GM12878 (cell line): ENCODE data around the gene EXOC7. TPM values are rescaled to one million over a fixed set of nuclear protein-coding genes. Genes with fewer than 3 reads are reported as not detected.
A peak's percentile ranks its signal among the peaks of the same experiment; 100 is the strongest.

Experiments used
- ATAC-seq: fragments of 200-7000 bp; cut with Tn5 transposase; 3 replicates; pipeline ENCODE4 v1.9.1; 2020; ENCODE audit warnings: mild to moderate bottlenecking, moderate library complexity
- BruUV-seq: library from RNA; stranded (reverse); fragments of 400-500 nt; replicated peaks from 2 replicates; lab custom pipeline; 2021; lab: Mats Ljungman, UMichigan
- CTCF ChIA-PET: fragments of 300-600 bp; sonication (Branson Sonifier 250); formaldehyde crosslinking; extraction: SDS; loops from one replicate; lab custom pipeline; 2021; ENCODE audit warnings: inconsistent platforms; lab: Yijun Ruan, JAX
- POLR2A ChIA-PET: fragments of 350-600 bp; formaldehyde crosslinking; extraction: SDS; loops from one replicate; lab custom pipeline; 2021; ENCODE audit warnings: inconsistent platforms; lab: Charles Lee
- RAD21 ChIA-PET: fragments of 300-600 bp; sonication (Branson Sonifier 250); formaldehyde crosslinking; loops from one replicate; lab custom pipeline; 2023; ENCODE audit warnings: antibody characterized with exemption; ENCODE audit not compliant: unreplicated experiment; lab: Charles Lee
- SMC1A ChIA-PET: fragments of 300-600 bp; sonication (Branson Sonifier 250); formaldehyde crosslinking; loops from one replicate; lab custom pipeline; 2023; ENCODE audit not compliant: unreplicated experiment, uncharacterized antibody; lab: Charles Lee
- DNase-seq: peaks from one replicate; pipeline ENCODE4 v3.0.0-alpha.2; 2011; ENCODE audit warnings: low read depth, low spot score
- FAIRE-seq: peaks from 3 replicates; lab custom pipeline; 2011; peaks lifted over from hg19 to GRCh38; lab: Jason Lieb, UNC
- H2AFZ ChIP-seq: 2 replicates; pipeline ENCODE4 v1.6.0; 2011; ENCODE audit warnings: low read depth, low read length, control low read depth; ENCODE audit not compliant: control insufficient read depth
- H3K27ac ChIP-seq: 2 replicates; pipeline ENCODE4 v1.5.1; 2011; ENCODE audit warnings: control low read depth; ENCODE audit not compliant: control insufficient read depth, insufficient read depth
- H3K27me3 ChIP-seq, 2 experiments: replicated peaks in 1 of 2; 2 replicates each; pipeline versions ENCODE4 v1.6.0 to v1.6.1; 2011; ENCODE audit warnings: low read length in 1 of 2; ENCODE audit not compliant: control insufficient read depth in 2 of 2, insufficient read depth in 2 of 2
- H3K36me3 ChIP-seq, 2 experiments: 2 replicates each; pipeline ENCODE4 v1.5.1; 2011; ENCODE audit warnings: low read length in 1 of 2; ENCODE audit not compliant: control insufficient read depth in 2 of 2, insufficient read depth in 2 of 2
- H3K4me1 ChIP-seq: 2 replicates; pipeline ENCODE4 v1.6.1; 2011; ENCODE audit warnings: mild to moderate bottlenecking, low read length, moderate library complexity, mixed read lengths; ENCODE audit not compliant: control insufficient read depth, insufficient read depth
- H3K4me2 ChIP-seq: 2 replicates; pipeline ENCODE4 v1.6.0; 2011; ENCODE audit warnings: control low read depth; ENCODE audit not compliant: control insufficient read depth, insufficient read depth
- H3K4me3 ChIP-seq: fragments of 200-600 bp; sonication (generic); 2 replicates; pipeline ENCODE4 v1.5.1; 2016
- H3K79me2 ChIP-seq: 2 replicates; pipeline ENCODE4 v1.6.0; 2011; ENCODE audit warnings: low read length; ENCODE audit not compliant: control insufficient read depth, insufficient read depth
- H3K9ac ChIP-seq: 2 replicates; pipeline ENCODE4 v1.8.0; 2011; ENCODE audit warnings: low read length, control low read depth, mixed read lengths; ENCODE audit not compliant: control insufficient read depth, insufficient read depth
- H3K9me3 ChIP-seq: replicated peaks from 3 replicates; pipeline ENCODE4 v1.5.1; 2011; ENCODE audit warnings: mild to moderate bottlenecking, low read length; ENCODE audit not compliant: control insufficient read depth, insufficient read depth
- H4K20me1 ChIP-seq: 2 replicates; pipeline ENCODE4 v1.6.0; 2011; ENCODE audit not compliant: control insufficient read depth, insufficient read depth
- BMI1 ChIP-seq: fragments of 450-650 bp; IDR thresholded peaks from 2 replicates; pipeline ENCODE4 v1.6.1; 2016; ENCODE audit warnings: mild to moderate bottlenecking, moderate library complexity, borderline replicate concordance
- CBFB ChIP-seq: IDR thresholded peaks from 2 replicates; pipeline ENCODE4 v1.6.1; 2016; ENCODE audit warnings: antibody characterized with exemption, low read depth
- FOS ChIP-seq: IDR thresholded peaks from 3 replicates; pipeline ENCODE4 v1.6.1; 2011; ENCODE audit warnings: borderline replicate concordance; ENCODE audit not compliant: insufficient read length; ENCODE audit errors: extremely low read depth
- GATAD2B ChIP-seq: fragments of 450-650 bp; conservative IDR thresholded peaks from 2 replicates; pipeline ENCODE4 v1.6.1; 2017; ENCODE audit warnings: low read depth, mild to moderate bottlenecking, moderate library complexity
- HCFC1 ChIP-seq: fragments of 150-350 bp; IDR thresholded peaks from 2 replicates; pipeline ENCODE4 v1.6.1; 2014; ENCODE audit warnings: low read length
- IKZF1 ChIP-seq: fragments of 450-650 bp; conservative IDR thresholded peaks from 2 replicates; pipeline ENCODE4 v1.6.1; 2017; ENCODE audit warnings: antibody characterized with exemption, mild to moderate bottlenecking
- KDM1A ChIP-seq: fragments of 200-600 bp; sonication (generic); IDR thresholded peaks from 2 replicates; pipeline ENCODE4 v1.6.1; 2016; ENCODE audit warnings: borderline replicate concordance
- MEF2A ChIP-seq: IDR thresholded peaks from 2 replicates; pipeline ENCODE4 v1.6.1; 2011; ENCODE audit warnings: low read depth, mild to moderate bottlenecking, low read length, moderate library complexity; ENCODE audit not compliant: insufficient read depth
- MYC ChIP-seq: IDR thresholded peaks from 2 replicates; pipeline ENCODE4 v1.6.1; 2011; ENCODE audit warnings: mild to moderate bottlenecking, low read length, moderate library complexity, inconsistent platforms; ENCODE audit not compliant: insufficient read depth, insufficient replicate concordance, insufficient read length, severe bottlenecking
- NRF1 ChIP-seq: conservative IDR thresholded peaks from 2 replicates; pipeline ENCODE4 v1.6.1; 2011; ENCODE audit warnings: mild to moderate bottlenecking, low read depth, low read length, improper control_type of control experiment
- TCF3 ChIP-seq: IDR thresholded peaks from 2 replicates; pipeline ENCODE4 v1.6.1; 2012; ENCODE audit warnings: low read depth, mild to moderate bottlenecking, low read length, borderline replicate concordance; ENCODE audit not compliant: insufficient read depth
- YBX1 ChIP-seq: fragments of 450-650 bp; IDR thresholded peaks from 2 replicates; pipeline ENCODE4 v1.6.1; 2016; ENCODE audit warnings: antibody characterized with exemption
- ZBTB4 ChIP-seq: fragments of 450-650 bp; formaldehyde crosslinking; IDR thresholded peaks from 2 replicates; pipeline ENCODE4 v1.4.0; 2022; ENCODE audit warnings: mild to moderate bottlenecking, moderate library complexity
- WGBS: methylation state at CpG from one replicate; pipeline ENCODE4 v1.1.6; 2016; ENCODE audit warnings: low lambda C conversion rate; ENCODE audit not compliant: insufficient replicate concordance, insufficient coverage; ENCODE audit errors: missing lambda C conversion rate; 5-methylcytosine and 5-hydroxymethylcytosine counted together
- in situ Hi-C: fragments of 300-500 bp; cut with MboI; formaldehyde crosslinking; loops from 9 replicates; pipeline ENCODE4 v1.14.3; 2018; ENCODE audit warnings: mixed read lengths
- intact Hi-C: fragments of 100-400 bp; cut with micrococcal nuclease; formaldehyde crosslinking; loops from one replicate; pipeline ENCODE4 v1.14.2; 2022; ENCODE audit not compliant: unreplicated experiment
- polyA plus RNA-seq, 11 experiments: library from polyadenylated mRNA; depleted of rRNA in 4 of 11; unstranded in 6 of 11; stranded (reverse) in 5 of 11; fragments of >200 nt; fragmentation: Nextera tagmentation in 4 of 11; fragmentation: Illumina TruSeq in 1 of 11; extraction: Ambion mirVana in 4 of 11; extraction: Trizol in 1 of 11; gene quantifications; 1 replicate in 1 of 11; 2 replicates in 10 of 11; pipeline versions ENCODE4 v1.2.1 to v1.2.3, GENCODE V29; 2011 to 2016; ENCODE audit warnings: inconsistent platforms in 2 of 11, missing spikeins in 2 of 11, low read depth in 1 of 11
- total RNA-seq, 4 experiments: library from RNA; depleted of rRNA in 3 of 4; stranded (reverse); fragments of >200 nt in 3 of 4; fragmentation: Illumina TruSeq in 1 of 4; extraction: Trizol in 1 of 4; gene quantifications; 2 replicates each; pipeline versions ENCODE4 v1.2.1 to v1.2.3, GENCODE V29; 2013 to 2021
- TF ChIP-seq, protein P1 (sequence below): IDR thresholded peaks from 2 replicates; pipeline ENCODE4 v1.6.1; 2012; ENCODE audit warnings: low read length, inconsistent platforms
- TF ChIP-seq, protein P2 (sequence below): IDR thresholded peaks from 2 replicates; pipeline ENCODE4 v1.6.1; 2012; ENCODE audit warnings: mild to moderate bottlenecking, low read depth, low read length

Gene EXOC7
- total and polyA plus RNA-seq, 10 of the 15 experiments (the other 5 are each of a cell fraction or from before 2014, with no cell fraction given) = 18.8 to 71.3 (median 48.2) TPM

DNA sequence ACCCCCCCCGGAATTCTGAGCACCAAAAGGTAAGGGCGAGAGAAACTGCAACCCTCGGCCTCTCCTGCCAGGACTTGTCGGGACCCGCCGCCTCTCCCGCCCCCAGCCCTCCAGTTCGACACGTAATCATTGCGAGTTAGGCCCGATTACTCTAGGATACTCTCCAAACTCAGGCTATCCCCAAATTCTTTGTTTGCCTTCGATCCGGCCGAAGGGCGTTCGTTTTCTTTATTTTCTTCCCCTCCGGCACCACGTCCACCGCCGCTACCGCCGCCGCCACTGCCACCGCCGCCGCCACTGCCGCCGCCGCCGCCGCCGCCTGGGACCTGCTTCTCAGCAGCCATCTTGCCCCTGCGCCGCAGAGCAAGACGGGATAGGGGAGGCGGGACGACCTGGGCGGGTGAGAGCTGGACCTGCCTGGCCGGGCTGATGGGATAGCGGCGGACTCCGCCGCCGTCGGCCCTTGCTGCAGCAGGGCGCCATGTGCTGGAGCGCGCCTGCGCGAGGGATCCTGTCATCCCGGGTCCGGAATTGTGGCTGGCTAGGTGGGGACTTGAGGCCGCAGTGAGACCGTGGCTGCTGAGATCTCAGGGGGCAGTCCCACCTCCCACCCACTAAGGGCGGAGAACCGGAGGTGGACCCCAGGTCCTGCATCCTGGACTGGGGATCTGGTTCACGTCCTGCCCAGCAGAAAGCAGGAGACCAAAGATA is 31.3 kb downstream of the EXOC7 start, which contains the start of gene SRP68:
SRP68 (minus strand) TSS at position 370 of the 711 bp plus-strand sequence; CDS start at position 344, 26 bp downstream.
- Histone ChIP-seq H3K27me3 (peaks cover 4 to 24% of the 10 kb centered on the region in 2 experiments; a peak in 3 of 4 replicates), H3K36me3 (no peaks in the 10 kb centered on the region; a peak in 2 of 4 replicates), H4K20me1 (no peaks in the 10 kb centered on the region), H3K4me1 (peaks cover 3% of the 10 kb centered on the region; the same call in 1 of the 2 replicates), H3K9ac (peak within 1 kb of the TSS; percentile 74), H3K27ac (peak within 1 kb of the TSS; percentile 81), H3K4me3 (peak within 1 kb of the TSS; percentile 76), H3K9me3 (no peaks in the 10 kb centered on the region), H2AFZ (peak within 1 kb of the TSS; percentile 87), H3K79me2 (peaks cover 26% of the 10 kb centered on the region), H3K4me2 (peak within 1 kb of the TSS; percentile 75)
- intact Hi-C loops (no loop called here), in situ Hi-C loops (no loop called here)
- FAIRE-seq (peak; percentile 96), ATAC-seq (peak; percentile 99), DNase-seq (peak; percentile 59)
- RAD21 ChIA-PET = no interaction called here
- SMC1A ChIA-PET = interaction anchor here (1.0 to 1.3 kb wide), 3 partner anchors 9 to 31 kb away, joined by 4 read pairs; partner anchors contain the start of gene EXOC7
- POLR2A ChIA-PET = interaction anchor here (0.5 to 1.3 kb wide), 3 partner anchors 269 to 281 kb away, joined by 3 to 8 read pairs (median 3); partner anchors contain the start of gene PRPSAP1
- CTCF ChIA-PET = interaction anchor here (0.9 to 1.8 kb wide), 3 partner anchors 58 to 107 kb away, joined by 3 to 7 read pairs (median 3); no protein-coding TSS in a partner anchor
- no TSS peak for BruUV-seq
- WGBS = under 1% methylated on average over 43 of the region's 57 CpGs
- TF ChIP-seq, protein P1, sequence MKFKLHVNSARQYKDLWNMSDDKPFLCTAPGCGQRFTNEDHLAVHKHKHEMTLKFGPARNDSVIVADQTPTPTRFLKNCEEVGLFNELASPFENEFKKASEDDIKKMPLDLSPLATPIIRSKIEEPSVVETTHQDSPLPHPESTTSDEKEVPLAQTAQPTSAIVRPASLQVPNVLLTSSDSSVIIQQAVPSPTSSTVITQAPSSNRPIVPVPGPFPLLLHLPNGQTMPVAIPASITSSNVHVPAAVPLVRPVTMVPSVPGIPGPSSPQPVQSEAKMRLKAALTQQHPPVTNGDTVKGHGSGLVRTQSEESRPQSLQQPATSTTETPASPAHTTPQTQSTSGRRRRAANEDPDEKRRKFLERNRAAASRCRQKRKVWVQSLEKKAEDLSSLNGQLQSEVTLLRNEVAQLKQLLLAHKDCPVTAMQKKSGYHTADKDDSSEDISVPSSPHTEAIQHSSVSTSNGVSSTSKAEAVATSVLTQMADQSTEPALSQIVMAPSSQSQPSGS = no peak
- TF ChIP-seq HCFC1 (peak; percentile 63), KDM1A (no peak), CBFB (no peak), FOS (no peak), IKZF1 (peak; percentile 86), MYC (peak; percentile 43), BMI1 (no peak), ZBTB4 (CRISPR knock-in tag) (no peak), GATAD2B (peak; percentile 80), MEF2A (0 out of 2 replicates have a peak, but pooled peaks have one; percentile 10), NRF1 (peak; percentile 62), TCF3 (no peak), YBX1 (no peak)
- TF ChIP-seq, protein P2, sequence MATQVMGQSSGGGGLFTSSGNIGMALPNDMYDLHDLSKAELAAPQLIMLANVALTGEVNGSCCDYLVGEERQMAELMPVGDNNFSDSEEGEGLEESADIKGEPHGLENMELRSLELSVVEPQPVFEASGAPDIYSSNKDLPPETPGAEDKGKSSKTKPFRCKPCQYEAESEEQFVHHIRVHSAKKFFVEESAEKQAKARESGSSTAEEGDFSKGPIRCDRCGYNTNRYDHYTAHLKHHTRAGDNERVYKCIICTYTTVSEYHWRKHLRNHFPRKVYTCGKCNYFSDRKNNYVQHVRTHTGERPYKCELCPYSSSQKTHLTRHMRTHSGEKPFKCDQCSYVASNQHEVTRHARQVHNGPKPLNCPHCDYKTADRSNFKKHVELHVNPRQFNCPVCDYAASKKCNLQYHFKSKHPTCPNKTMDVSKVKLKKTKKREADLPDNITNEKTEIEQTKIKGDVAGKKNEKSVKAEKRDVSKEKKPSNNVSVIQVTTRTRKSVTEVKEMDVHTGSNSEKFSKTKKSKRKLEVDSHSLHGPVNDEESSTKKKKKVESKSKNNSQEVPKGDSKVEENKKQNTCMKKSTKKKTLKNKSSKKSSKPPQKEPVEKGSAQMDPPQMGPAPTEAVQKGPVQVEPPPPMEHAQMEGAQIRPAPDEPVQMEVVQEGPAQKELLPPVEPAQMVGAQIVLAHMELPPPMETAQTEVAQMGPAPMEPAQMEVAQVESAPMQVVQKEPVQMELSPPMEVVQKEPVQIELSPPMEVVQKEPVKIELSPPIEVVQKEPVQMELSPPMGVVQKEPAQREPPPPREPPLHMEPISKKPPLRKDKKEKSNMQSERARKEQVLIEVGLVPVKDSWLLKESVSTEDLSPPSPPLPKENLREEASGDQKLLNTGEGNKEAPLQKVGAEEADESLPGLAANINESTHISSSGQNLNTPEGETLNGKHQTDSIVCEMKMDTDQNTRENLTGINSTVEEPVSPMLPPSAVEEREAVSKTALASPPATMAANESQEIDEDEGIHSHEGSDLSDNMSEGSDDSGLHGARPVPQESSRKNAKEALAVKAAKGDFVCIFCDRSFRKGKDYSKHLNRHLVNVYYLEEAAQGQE = no peak
